ENCODE data around the gene SLC34A3. TPM values are rescaled to one million over a fixed set of nuclear protein-coding genes. Genes with fewer than 3 reads are reported as not detected.

The SLC34A3 gene
- total RNA-seq, 1 donor = not detected

- Histone ChIP-seq H4K20me1 (ENCODE audit: insufficient read depth, low read length) (no peaks in the 10 kb centered on the region), H3K36me3 (ENCODE audit: insufficient read depth, low read length) (no peaks in the 10 kb centered on the region), H3K4me1 (ENCODE audit: insufficient read depth, low read length) (peaks cover 4% of the 10 kb centered on the region), H3K4me3 (ENCODE audit: insufficient read depth, low read length) (no peak overlapping the region), H3K4me2 (ENCODE audit: insufficient read depth, low read length) (no peak overlapping the region), H3K27me3 (ENCODE audit: insufficient read depth, low read length) (no peaks in the 10 kb centered on the region), H2AFZ (ENCODE audit: low read length) (no peak overlapping the region), H3K79me2 (ENCODE audit: insufficient read depth, low read length) (no peaks in the 10 kb centered on the region), H3K27ac (ENCODE audit: low read depth, low read length) (no peak overlapping the region), H3K9me3 (ENCODE audit: low read depth, low read length) (no peaks in the 10 kb centered on the region)
- DNase-seq (ENCODE audit: insufficient read length, low spot score, missing footprints) = no peak
- TF ChIP-seq CTCF (IDR thresholded peaks at IDR 0.05; ENCODE audit: extremely low read depth, low read depth, low read length) = no peak
Observed at GRCh38 chr9:137228506-137228967, 2.2 kb upstream of the SLC34A3 start.

- no peaks in the 10 kb centered on the region for H4K20me1 ChIP-seq (ENCODE audit: insufficient read depth, low read length)
- no peaks in the 10 kb centered on the region for H3K79me2 ChIP-seq (ENCODE audit: insufficient read depth, low read length)
- no peaks in the 10 kb centered on the region for H3K9me3 ChIP-seq (ENCODE audit: low read depth, low read length)
- H3K27ac ChIP-seq (ENCODE audit: low read depth, low read length) = no peak overlapping the region
- no peak overlapping the region for H3K4me3 ChIP-seq (ENCODE audit: insufficient read depth, low read length)
- no peaks in the 10 kb centered on the region for H3K27me3 ChIP-seq (ENCODE audit: insufficient read depth, low read length)
- no peaks in the 10 kb centered on the region for H3K36me3 ChIP-seq (ENCODE audit: insufficient read depth, low read length)
- H2AFZ ChIP-seq (ENCODE audit: low read length) = no peak overlapping the region
- H3K4me2 ChIP-seq (ENCODE audit: insufficient read depth, low read length) = no peak overlapping the region
- H3K4me1 ChIP-seq (ENCODE audit: insufficient read depth, low read length) = peaks cover under 1% of the 10 kb centered on the region
- TF ChIP-seq CTCF (IDR thresholded peaks at IDR 0.05; ENCODE audit: extremely low read depth, low read depth, low read length) = no peak
- no peak for DNase-seq (ENCODE audit: insufficient read length, low spot score, missing footprints)
Observed at GRCh38 chr9:137228968-137229896, 1.5 kb upstream of the SLC34A3 start.

- Histone ChIP-seq H3K79me2 (ENCODE audit: insufficient read depth, low read length) (no peaks in the 10 kb centered on the region), H2AFZ (ENCODE audit: low read length) (no peak overlapping the region), H3K4me1 (ENCODE audit: insufficient read depth, low read length) (no peaks in the 10 kb centered on the region), H4K20me1 (ENCODE audit: insufficient read depth, low read length) (no peaks in the 10 kb centered on the region), H3K9me3 (ENCODE audit: low read depth, low read length) (no peaks in the 10 kb centered on the region), H3K4me2 (ENCODE audit: insufficient read depth, low read length) (no peak overlapping the region), H3K36me3 (ENCODE audit: insufficient read depth, low read length) (no peaks in the 10 kb centered on the region), H3K27ac (ENCODE audit: low read depth, low read length) (no peak overlapping the region), H3K27me3 (ENCODE audit: insufficient read depth, low read length) (no peaks in the 10 kb centered on the region), H3K4me3 (ENCODE audit: insufficient read depth, low read length) (no peak overlapping the region)
- TF ChIP-seq CTCF (IDR thresholded peaks at IDR 0.05; ENCODE audit: extremely low read depth, low read depth, low read length) = no peak
- no peak for DNase-seq (ENCODE audit: insufficient read length, low spot score, missing footprints)
Observed at GRCh38 chr9:137229903-137230704, 597 bp upstream of the SLC34A3 start.
